ENCODE measurements around the gene GMFB.
"Not testable (repeated sequence)": the region's sequence is repeated elsewhere in the genome, so short reads cannot be mapped to it uniquely, and the experiment has no call there.

GMFB gene

GRCh38 chr14:54446161-54446693 lies 42.6 kb downstream of the GMFB start:
- H3K27me3 ChIP-seq (ENCODE audit: insufficient read depth, poor library complexity, severe bottlenecking) = no peaks in the 10 kb centered on the region
- peaks cover 39% of the 10 kb centered on the region for H3K4me1 ChIP-seq (ENCODE audit: insufficient read depth, poor library complexity, severe bottlenecking)
- no peaks in the 10 kb centered on the region for H3K9me3 ChIP-seq (ENCODE audit: severe bottlenecking)
- no peak overlapping the region for H3K4me3 ChIP-seq (ENCODE audit: severe bottlenecking)
- H3K27ac ChIP-seq (ENCODE audit: poor library complexity, severe bottlenecking) = peak overlapping the region; percentile 78
- no peaks in the 10 kb centered on the region for H3K36me3 ChIP-seq (ENCODE audit: low read depth)
- peak; percentile 84 for DNase-seq (ENCODE audit: low spot score)
- peak; percentile 63 for ATAC-seq (ENCODE audit: low read depth)
- TF ChIP-seq CTCF (IDR thresholded peaks at IDR 0.05; ENCODE audit: poor library complexity, severe bottlenecking) = no peak

- Histone ChIP-seq H3K36me3 (ENCODE audit: low read depth) (peaks cover 6% of the 10 kb centered on the region), H3K4me3 (ENCODE audit: severe bottlenecking) (no peak overlapping the region), H3K4me1 (ENCODE audit: insufficient read depth, poor library complexity, severe bottlenecking) (peaks cover 38% of the 10 kb centered on the region), H3K9me3 (ENCODE audit: severe bottlenecking) (no peaks in the 10 kb centered on the region), H3K27ac (ENCODE audit: poor library complexity, severe bottlenecking) (no peak overlapping the region), H3K27me3 (ENCODE audit: insufficient read depth, poor library complexity, severe bottlenecking) (no peaks in the 10 kb centered on the region)
- ATAC-seq (ENCODE audit: low read depth) = no peak
- no peak for DNase-seq (ENCODE audit: low spot score)
- no peak for TF ChIP-seq CTCF (IDR thresholded peaks at IDR 0.05; ENCODE audit: poor library complexity, severe bottlenecking)
These were observed 44.1 kb downstream of the GMFB start for GRCh38 chr14:54444681-54445080.

- Histone ChIP-seq H3K36me3 (ENCODE audit: low read depth) (peaks cover 13% of the 10 kb centered on the region), H3K27ac (ENCODE audit: poor library complexity, severe bottlenecking) (no peak overlapping the region), H3K27me3 (ENCODE audit: insufficient read depth, poor library complexity, severe bottlenecking) (no peaks in the 10 kb centered on the region), H3K9me3 (ENCODE audit: severe bottlenecking) (no peaks in the 10 kb centered on the region), H3K4me1 (ENCODE audit: insufficient read depth, poor library complexity, severe bottlenecking) (peaks cover 45% of the 10 kb centered on the region), H3K4me3 (ENCODE audit: severe bottlenecking) (no peak overlapping the region)
- DNase-seq (ENCODE audit: low spot score) (no peak), ATAC-seq (ENCODE audit: low read depth) (no peak)
- no peak for TF ChIP-seq CTCF (IDR thresholded peaks at IDR 0.05; ENCODE audit: poor library complexity, severe bottlenecking)
These were observed 44.8 kb downstream of the GMFB start for GRCh38 chr14:54443981-54444380.

GRCh38 chr14:54442961-54443360 lies 45.8 kb downstream of the GMFB start:
- DNase-seq (ENCODE audit: low spot score); ATAC-seq (ENCODE audit: low read depth); H3K27me3 ChIP-seq (ENCODE audit: insufficient read depth, poor library complexity, severe bottlenecking); H3K4me3 ChIP-seq (ENCODE audit: severe bottlenecking); H3K9me3 ChIP-seq (ENCODE audit: severe bottlenecking); H3K27ac ChIP-seq (ENCODE audit: poor library complexity, severe bottlenecking): not testable (repeated sequence)
- H3K36me3 ChIP-seq (ENCODE audit: low read depth) = peaks cover 23% of the 10 kb centered on the region
- H3K4me1 ChIP-seq (ENCODE audit: insufficient read depth, poor library complexity, severe bottlenecking) = peaks cover 53% of the 10 kb centered on the region

- TF ChIP-seq CTCF (IDR thresholded peaks at IDR 0.05; ENCODE audit: poor library complexity, severe bottlenecking) = peak; percentile 99
- peak; percentile 93 for ATAC-seq (ENCODE audit: low read depth)
- H3K4me1 ChIP-seq (ENCODE audit: insufficient read depth, poor library complexity, severe bottlenecking) = peaks cover 43% of the 10 kb centered on the region
- peak within 1 kb of the TSS; percentile 80 for H3K4me3 ChIP-seq (ENCODE audit: severe bottlenecking)
- peak within 1 kb of the TSS; percentile 85 for H3K27ac ChIP-seq (ENCODE audit: poor library complexity, severe bottlenecking)
- no peaks in the 10 kb centered on the region for H3K9me3 ChIP-seq (ENCODE audit: severe bottlenecking)
- DNase-seq (ENCODE audit: low spot score) = peak; percentile 93
- H3K27me3 ChIP-seq (ENCODE audit: insufficient read depth, poor library complexity, severe bottlenecking) = no peaks in the 10 kb centered on the region
- peaks cover 27% of the 10 kb centered on the region for H3K36me3 ChIP-seq (ENCODE audit: low read depth)
These were observed 47.6 kb downstream of the GMFB start, which contains the start of gene CNIH1 for GRCh38 chr14:54440873-54441868. TSS of gene CNIH1 (minus strand) at chr14:54441374. CDS start at chr14:54441327, 47 bp downstream.
